Epidermal melanocyte (primary cell): ENCODE results near the gene SPOPL.
"Not testable (repeated sequence)": the region's sequence is repeated elsewhere in the genome, so short reads cannot be mapped to it uniquely, and the experiment has no call there.

Experiments used
- DNase-seq: peaks from one replicate; pipeline ENCODE4 v3.0.0; 2011; ENCODE audit warnings: low spot score; ENCODE audit not compliant: insufficient read length

The SPOPL gene

DNA sequence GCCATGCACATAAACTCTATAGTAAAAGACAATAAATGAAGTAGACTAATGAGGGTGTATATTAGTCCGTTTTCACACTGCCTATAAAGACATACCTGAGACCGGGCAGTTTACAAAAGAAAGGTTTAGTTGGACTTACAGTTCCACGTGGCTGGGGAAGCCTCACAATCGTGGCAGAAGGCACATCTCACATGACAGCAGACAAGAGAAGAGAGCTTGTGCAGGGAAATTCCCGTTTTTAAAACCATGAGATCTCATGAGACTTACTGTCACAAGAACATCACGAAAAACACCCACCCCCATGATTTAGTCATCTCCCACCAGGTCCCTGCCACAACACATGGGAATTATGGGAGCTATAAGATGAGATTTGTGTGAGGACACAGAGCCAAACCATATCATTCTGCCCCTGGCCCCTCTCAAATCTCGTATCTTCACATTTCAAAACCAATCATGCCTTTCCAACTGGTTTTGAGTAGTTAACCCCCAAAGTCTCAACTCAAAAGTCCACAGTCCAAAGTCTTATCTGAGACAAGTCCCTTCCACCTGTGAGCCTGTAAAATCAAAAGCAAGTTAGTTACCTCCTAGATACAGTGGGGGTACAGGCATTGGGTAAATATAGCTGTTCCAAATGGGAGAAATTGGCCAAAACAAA, 21.6 kb downstream of the SPOPL start:
- not testable (repeated sequence) for DNase-seq

DNA sequence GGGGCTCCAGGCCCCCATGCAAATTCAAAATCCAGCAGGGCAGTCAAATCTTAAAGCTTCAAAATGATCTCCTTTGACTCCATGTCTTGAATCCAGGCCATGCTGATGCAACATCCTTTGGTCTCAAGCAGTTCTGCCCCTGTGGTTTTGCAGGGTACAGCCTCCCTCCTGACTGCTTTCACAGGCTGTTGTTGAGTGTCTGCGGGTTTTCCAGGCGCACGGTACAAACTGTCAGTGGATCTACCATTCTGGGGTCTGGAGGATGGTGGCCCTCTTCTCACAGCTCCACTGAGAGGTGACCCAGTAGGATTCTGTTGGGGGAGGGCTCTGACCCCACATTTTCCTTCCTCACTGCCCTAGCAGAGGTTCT, 22.1 kb downstream of the SPOPL start:
- DNase-seq, result not testable (repeated sequence)

DNA sequence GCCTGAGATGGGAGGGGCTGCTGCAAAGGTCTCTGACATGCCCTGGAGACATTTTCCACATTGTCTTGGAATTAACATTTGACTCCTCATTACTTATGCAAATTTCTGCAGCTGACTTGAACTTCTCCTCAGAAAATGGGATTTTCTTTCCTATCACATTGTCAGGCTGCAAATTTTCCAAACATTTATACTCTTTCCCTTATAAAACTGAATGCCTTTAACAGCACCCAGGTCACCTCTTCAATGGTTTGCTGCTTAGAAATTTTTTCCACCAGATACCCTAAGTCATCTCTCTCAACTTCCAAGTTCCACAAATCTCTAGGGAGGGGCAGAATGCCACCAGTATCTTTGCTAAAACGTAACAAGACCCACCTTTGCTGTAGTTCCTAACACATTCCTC, 22.8 kb downstream of the SPOPL start:
- not testable (repeated sequence) for DNase-seq

DNA sequence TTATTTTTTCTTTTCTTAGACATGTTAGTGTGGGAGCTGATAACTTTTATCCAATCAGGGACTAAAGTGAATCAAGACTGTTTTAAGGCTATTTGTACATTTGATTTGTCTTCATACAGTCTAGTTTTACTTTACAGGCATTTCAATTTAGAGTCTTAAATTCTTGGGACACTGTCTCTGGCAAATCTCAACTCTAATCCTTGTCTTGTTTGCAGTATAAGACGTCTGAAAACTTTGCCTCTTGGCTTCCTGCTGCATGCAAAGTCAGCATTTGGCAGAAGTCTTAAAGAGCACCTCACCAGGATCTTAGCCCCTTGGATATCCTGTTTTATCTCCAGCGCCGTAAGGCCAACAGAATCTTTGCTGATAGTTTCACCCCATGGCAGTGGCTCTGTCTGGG, 30.3 kb downstream of the SPOPL start:
- no peak for DNase-seq

DNA sequence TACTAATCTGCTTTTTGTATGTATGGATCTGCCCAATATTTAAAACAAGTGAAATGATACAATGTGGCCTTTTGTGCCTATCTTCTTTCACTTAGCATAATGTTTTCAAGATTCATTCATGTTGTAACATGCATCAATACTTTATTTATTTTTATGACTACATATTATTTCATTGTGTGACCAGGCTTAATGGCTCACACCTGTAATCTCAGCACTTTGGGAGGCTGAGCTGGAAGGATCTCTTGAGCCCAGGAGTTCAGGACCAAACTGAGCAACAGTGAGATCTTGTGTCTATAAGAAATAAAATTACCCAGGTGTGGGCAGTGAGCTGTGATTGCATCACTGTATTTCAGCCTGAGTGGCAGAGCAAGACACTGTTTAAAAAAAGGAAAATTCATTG, 33.2 kb downstream of the SPOPL start:
- DNase-seq, result no peak

DNA sequence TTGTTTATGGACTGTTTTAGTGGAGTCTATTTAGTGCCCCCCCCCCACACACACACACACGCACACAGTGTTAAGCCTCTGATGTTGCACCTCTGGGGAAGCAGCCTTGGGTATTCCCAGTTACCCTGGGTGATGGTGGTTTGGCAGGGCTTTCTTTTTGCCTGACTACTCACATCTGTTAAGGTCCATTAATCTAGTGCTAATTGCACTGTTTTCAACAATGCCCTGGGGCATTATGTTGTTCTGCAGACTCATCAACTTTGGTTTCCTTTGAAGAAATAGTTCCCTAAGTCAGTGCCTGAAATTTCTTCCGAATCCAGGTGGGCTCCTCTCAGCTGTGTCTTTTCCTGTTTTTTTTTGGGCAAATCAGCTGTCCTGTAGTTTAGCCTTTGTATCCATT, 34.7 kb downstream of the SPOPL start:
- DNase-seq, result no peak

DNA sequence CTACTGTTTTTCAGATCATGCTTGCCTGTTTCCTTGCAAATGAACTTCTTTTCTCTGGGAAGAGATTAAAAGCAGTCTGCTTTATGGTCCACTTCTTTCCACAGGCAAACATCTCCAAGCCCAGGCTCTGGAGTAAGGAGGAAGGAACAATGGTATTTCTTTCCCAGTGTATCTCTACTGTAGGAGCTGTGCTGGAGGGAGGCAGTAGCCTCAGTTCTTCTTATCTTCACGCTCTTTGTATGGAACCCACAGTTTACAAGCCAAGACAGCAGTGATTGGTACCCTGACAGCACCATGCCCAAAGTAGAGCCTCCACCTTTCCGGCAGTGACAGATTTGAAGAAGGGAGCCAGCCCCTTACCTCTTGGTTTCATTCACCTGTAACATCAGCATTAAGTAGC, 35.2 kb downstream of the SPOPL start:
- no peak for DNase-seq

DNA sequence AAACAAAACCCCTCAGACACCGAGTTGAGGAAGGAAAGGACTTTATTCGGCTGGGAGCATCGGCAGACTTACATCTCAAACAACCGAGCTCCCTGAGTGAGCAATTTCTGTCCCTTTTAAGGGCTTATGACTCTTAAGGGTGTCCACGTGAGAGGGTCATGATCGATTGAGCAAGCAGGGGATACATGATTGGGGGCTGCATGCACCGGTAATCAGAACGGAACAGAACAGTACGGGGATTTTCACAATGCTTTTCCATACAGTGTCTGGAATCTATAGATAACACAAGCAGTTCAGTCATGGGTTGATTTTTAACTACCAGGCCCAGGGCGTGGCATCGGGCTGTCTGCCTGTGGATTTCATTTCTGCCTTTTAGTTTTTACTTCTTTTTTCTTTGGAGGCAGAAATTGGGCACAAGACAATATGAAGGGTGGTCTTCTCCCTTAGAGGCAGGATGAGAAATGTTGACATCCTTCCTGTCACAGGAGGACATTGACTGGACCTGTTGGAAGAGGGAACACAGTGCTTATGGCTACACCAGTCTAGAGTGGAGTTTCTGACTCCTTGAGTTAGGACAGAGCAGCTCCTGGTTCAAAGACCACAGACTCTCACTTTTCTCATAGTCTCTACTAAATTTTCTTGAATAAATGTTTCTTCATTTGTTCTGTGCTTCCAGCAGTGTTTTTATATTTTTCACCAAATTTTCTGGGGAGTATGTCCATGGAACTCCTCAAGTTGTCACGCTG, 35.8 kb downstream of the SPOPL start:
- no peak for DNase-seq

DNA sequence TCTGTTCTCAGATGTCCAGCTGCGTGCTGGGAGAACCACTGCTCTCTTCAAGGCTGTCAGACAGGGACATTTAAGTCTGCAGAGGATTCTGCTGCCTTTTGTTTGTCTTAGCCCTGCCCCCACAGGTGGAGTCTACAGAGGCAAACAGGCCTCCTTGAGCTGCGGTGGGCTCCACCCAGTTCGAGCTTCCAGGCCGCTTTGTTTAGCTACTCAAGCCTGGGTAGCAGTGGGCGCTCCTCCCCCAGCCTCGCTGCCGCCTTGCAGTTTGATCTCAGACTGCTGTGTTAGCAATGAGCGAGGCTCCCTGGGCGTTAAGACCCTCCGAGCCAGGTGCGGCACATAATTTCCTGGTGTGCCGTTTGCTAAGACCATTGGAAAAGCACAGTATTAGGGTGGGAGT, 42.6 kb downstream of the SPOPL start:
- DNase-seq, result not testable (repeated sequence)

DNA sequence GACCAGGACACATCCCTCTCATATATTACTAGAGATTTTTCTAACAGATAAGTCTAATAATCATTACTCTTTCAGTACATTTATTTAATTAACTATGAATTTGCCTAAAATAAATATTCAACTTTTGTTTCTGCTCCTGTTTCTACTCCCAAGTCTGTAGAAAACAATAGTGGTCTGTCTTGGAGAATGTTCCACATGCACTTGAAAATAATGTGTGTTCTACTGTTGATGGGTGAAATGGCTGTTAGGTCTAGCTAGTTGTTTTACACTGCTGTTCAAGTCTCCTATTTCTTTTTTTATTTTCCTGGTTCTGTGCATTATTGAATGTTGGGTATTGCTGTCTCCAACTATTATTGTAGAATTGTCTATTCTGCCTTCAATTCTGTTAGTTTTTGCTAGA, 47.2 kb downstream of the SPOPL start:
- no peak for DNase-seq

DNA sequence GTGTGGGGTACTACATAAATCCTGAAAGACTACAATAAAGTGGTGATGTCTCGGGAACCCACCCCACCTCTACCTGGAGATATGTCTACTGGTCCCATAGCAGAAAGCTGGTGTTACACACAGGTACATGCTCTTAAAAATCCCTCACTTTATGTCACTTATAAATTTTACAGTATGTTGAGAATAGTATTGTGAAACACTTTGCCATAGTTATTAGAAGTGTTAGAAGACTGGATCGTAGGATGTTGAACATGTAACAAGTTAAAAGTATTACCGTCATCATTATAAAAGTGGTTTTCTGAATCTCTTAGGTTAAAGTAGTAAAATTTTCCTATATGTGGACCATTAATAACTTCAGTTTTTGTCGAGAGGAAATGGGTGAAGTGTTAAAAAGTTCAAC, 48.6 kb downstream of the SPOPL start:
- no peak for DNase-seq

DNA sequence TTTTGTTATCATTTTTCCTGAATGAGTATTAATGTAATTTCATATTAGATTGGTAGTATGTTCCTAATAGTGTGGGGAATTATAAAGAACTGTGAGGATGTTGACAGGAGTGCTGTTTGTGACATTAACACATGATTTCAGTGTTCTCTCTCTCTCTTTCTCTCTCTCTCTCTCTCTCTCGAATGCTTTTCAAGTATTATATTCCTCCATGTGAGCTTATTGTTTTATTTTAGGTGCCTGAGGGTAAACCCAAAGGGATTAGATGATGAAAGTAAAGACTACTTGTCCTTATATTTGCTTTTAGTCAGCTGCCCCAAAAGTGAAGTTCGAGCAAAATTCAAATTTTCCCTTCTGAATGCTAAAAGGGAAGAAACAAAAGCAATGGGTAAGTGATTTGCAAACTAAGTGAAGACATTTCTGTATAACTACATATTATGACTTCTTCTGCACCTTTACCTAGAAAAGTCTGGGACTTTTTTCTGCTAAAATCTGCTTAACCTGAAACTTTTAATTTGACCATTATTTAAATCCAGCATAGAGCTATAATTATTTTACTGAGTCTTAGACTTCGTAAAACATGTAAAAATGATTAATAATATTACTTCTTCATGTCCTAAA, 49.2 kb downstream of the SPOPL start:
- DNase-seq, result no peak

DNA sequence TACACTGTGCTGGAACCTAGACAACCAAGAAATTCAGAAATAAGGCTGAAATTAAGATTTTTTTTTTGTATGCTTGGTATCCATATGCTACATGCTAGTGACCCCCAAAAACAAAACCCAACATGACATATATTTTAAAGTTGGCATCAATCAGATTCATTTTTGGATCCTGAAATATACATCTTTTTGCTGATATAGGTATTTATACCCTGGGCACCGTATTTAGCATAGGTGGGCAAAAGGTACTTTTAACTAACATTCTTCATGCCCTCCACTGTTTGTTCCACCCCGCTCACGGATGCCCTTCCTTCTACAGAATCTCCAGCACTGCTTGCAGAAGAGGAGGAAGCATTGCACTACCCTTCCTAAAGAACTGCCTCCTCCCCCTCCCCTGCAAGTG, 52.6 kb downstream of the SPOPL start:
- DNase-seq, result no peak

DNA sequence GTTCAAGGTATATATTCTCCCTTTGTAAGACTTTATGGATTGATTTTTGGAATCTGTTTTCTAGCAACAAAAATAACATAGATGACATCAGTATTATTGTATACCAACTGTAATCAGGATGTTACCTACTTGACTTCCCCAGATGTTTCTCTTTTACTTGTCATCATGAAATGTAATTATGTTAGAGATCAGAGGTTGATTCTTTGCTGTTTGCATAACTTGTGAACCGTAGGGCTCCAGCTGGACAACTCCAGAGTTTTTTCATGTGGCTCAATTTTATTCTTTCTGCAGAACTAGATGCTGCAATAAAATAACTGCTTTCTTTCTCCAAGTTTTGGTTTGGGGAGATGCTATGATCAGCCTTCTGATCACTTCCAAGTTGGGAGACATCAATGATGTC, 58.1 kb downstream of the SPOPL start:
- DNase-seq, result no peak

DNA sequence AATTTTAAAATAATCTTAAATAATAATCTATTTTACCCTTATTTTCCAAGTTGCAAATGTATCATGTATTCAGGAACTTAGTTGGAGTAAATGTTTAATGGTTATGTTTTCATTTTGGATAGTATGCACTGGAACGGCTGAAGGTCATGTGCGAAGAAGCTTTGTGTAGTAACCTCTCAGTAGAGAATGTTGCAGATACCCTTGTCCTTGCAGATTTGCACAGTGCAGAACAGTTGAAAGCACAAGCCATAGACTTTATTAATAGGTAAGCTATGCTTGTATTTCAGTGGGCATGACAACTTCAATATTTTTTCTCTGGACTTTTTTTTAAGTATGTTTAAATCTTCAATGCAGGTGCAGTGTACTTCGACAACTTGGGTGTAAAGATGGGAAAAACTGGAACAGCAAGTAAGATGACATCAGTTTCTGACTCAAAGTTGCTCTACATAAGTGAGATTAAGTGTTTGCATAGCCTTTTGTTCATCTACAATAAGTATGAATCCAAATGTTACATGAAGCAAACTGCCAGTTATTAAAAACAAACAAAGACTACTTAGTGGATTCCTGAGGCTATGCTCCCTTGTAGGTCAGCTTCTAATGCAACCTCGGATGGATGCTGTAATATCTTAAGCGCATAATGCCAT, 63.1 kb downstream of the SPOPL start:
- no peak for DNase-seq

DNA sequence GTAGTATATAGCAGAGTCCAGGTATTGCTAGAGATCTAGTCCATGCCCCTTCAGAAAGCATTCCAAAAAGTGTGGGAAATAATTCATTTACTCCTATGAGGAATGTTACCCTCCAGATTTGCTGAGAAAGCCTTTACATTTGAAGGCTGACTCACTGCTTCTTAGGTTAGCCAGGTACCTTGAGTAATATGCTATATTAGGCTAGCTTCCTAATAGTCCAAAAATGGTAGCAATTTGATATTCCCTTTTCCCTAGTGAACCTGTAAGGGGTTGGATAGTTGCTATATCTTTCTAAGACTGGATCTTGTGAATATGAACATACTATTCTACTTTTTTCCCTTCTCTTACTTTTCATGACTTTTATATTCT, 63.6 kb downstream of the SPOPL start:
- DNase-seq, result no peak

DNA sequence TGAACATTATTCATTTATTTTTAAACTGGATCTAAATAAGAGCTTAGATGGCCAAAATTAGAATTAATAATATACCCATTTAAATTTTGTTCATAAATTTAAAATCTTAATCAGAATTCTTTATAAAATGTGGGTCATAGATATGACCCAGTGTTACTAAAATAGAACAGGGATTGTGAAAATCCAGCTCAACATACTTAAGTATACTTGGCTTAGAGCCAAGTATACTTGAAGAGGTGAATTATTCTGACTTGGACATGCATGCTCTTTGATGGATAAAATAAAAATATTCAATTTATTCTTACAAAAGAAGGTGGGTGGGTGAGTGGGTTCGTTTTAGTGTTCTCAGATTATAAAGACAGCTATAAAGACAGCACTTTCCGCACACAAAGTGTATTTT, 70.7 kb downstream of the SPOPL start:
- DNase-seq, result no peak

DNA sequence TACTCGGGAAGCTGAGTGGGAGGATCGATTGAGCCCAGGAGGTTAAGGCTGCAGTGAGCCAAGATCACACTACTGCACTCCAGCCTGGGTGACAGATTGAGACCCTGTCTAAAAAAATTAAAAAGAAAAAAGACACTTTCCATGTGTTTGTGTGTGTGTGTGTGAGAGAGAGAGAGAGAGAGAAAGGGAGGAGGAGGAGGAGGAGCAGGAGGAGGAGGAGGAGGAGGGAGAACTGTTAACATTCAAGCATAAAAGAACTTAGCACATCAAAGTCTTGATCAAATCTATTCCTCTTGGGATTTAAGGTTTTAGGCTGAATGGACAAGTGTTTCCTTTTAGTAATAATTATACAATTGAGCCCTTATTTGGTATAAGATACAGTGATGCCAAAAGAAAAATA, 75.5 kb downstream of the SPOPL start:
- no peak for DNase-seq

DNA sequence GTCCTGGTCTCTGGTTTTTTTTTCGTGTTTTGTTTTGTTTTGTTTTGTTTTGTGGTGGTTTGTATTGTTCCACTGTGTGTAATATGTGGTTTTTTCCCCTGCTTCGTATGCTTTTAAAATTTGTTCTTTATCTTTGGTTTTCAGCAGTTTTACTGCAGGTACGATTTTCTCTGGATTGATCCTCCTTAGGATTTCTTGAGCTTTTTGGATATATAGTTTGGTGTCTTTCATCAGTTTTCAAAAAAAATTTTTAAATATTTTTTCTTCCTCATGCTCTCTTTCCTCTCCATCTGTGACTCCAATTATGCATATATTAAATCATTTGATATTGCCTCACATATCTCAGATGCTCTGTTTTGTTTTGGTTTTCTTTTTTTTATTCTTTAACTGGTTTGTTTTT, 78.0 kb downstream of the SPOPL start:
- DNase-seq, result no peak

DNA sequence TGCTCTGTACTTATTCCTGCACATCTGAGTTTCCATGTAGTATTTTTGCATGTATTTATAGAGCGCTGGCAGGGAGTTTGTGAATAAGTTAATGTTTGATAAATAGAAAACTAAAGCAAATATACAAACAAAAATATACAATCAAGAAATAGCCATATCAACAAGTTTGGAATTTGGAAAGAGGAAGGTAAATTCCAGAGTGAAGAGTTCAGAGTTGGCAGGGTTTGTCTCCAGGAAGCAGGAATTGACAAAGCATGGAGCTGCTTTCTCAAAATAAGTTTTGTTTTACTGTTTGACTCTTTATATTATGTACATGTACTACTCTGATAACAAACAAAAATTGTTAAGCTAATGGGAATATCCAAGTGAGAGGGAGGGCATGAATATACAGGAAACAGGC, 80.3 kb downstream of the SPOPL start:
- DNase-seq, result no peak

DNA sequence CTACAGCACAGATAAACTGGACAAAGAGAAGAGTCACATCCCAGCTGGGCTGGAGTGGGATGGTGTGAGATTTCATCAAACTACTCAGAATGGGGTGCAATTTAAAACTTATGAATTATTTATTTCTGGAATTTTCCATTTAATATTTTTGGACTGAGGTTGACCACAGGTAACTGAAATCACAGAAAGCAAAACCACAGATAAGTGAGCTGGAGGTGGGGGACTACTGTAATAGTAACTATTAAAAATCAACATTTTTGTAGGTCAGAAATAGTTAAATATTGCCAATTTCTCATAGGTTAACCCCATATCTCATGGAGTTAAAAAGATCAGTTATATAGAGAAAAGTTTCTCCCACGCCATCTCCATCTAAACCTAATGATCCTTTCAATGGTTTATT, 88.1 kb downstream of the SPOPL start:
- no peak for DNase-seq

DNA sequence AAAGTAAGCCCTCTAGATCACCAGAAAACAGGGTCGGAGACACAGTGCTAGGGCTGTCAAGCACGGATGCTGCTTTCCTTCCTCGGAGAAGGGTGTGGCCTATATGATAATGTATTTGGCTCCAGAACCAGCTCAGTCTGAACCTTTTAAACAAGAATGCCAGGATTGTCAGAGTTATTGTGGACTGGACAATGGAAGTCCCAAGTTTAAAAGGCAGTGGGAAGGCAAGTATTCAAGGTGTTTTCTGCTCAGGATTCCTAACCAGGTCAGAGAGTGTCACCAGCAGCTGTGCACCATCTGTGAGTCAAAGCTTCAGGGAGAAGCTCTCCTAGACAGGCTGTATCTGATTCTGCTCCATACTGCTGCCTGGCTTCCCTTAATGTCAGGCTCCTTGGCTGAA, 94.8 kb downstream of the SPOPL start:
- DNase-seq, result no peak
